NCI-H2029 treated with DMSO at 0.1 percent for 48 hours (cell line): ENCODE results near the gene FAM229B.

Experiments
- DNase-seq: peaks from one replicate; lab custom pipeline; 2025; lab: John Stamatoyannopoulos, UW

The FAM229B gene

GRCh38 chr6:112144145-112144926, 56.9 kb downstream of the FAM229B start:
- peak; percentile 96 for DNase-seq

- peak; percentile 50 for DNase-seq
These were observed 57.7 kb downstream of the FAM229B start for GRCh38 chr6:112145080-112145573.

DNA sequence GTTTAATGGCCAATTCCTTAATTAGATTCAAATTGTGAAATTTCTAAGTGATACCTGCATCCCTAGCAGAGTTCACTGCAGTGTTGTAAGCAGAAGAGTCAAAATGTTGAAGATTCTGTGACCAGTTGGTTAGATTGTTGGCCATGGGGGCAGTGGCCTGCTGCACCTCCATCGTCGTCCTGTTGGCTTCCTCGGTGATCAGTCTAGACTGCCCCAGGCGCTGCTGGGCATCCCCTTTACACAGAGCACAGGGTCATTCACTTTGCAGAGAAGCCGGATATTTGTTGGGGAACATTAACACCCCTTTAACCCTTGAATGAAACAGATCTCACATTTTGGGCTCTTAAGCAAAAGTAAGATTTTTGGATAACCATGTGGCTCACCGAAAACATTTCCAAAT, 60.7 kb downstream of the FAM229B start:
- DNase-seq: no peak

- no peak for DNase-seq
These were observed 61.8 kb downstream of the FAM229B start for GRCh38 chr6:112149236-112149635.

DNA sequence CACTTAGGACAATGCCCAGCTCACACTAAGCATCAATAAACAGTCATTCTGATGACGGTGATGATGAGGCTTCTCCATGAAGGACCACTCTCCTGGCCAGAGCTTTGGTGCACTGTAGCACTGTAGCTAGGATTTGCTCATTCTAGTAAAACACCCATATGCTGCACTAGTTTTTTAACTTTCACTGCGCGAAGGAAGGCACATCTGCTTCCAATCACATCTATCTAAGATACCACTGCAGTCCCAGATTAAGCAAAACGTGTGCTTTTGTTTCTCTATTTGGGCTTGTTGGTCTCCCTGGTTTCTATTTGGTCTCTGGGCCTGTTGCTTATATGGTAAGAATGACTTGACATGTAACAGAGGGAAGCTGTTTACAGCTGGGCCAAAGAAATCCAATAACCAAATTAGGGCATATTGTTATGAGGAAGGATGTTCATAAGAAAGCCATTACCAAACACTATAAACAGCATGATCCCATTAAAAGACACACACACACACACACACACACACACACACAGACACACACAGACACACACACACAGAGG, 62.4 kb downstream of the FAM229B start:
- no peak for DNase-seq

DNA sequence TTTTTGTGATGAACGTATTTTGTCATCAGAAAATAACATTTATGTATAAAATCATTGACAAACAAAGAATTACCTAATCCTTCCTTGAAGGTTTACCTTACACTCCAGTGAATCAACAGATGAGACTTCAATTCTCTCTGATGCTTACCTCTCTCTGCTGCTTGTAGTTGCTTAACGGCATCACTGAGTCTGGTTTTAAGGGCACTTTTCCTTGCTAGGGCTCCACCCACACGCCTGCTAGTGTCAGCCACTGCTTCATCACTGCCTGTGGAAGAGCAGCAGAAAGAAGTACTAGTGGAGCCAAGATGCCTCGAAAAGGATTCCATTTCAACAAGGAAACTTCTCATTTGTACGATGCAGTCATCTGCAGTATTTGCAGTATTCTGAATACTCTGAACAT, 63.0 kb downstream of the FAM229B start:
- peak; percentile 31 for DNase-seq
